K562 (cell line): ENCODE results near the gene GRIN2A. TPM values are rescaled to one million over a fixed set of nuclear protein-coding genes. Genes with fewer than 3 reads are reported as not detected.

Experiments
- ATAC-seq: fragments of 200-7000 bp; cut with Tn5 transposase; 3 replicates; pipeline ENCODE4 v1.9.1; 2020; ENCODE audit warnings: moderate library complexity
- BruUV-seq: library from RNA; stranded (reverse); fragments of 400-500 nt; replicated peaks from 2 replicates; lab custom pipeline; 2021; lab: Mats Ljungman, UMichigan
- CTCF ChIA-PET: fragments of 300-600 bp; formaldehyde crosslinking; extraction: SDS; loops from one replicate; lab custom pipeline; 2021; ENCODE audit warnings: low intra/inter-chr PET ratio; lab: Yijun Ruan, JAX
- POLR2A ChIA-PET: fragments of 300-600, 350-650 bp; sonication (Branson Sonifier 250); formaldehyde crosslinking; extraction: SDS; loops from one replicate; lab custom pipeline; 2021; ENCODE audit warnings: antibody characterized with exemption, inconsistent platforms; lab: Yijun Ruan, JAX
- DNase-seq, 4 experiments: peaks; one replicate each; pipeline versions ENCODE4 v3.0.0 to v3.0.0-alpha.2; 2011 to 2018; ENCODE audit warnings: low spot score in 3 of 4, mixed read lengths in 3 of 4; ENCODE audit errors: extremely low read depth in 1 of 4
- FAIRE-seq: peaks from 2 replicates; lab custom pipeline; 2011; peaks lifted over from hg19 to GRCh38; lab: Jason Lieb, UNC
- H2AFZ ChIP-seq: 2 replicates; pipeline ENCODE4 v1.6.0; 2011; ENCODE audit warnings: low read depth, low read length, control low read depth, inconsistent platforms
- H3K27ac ChIP-seq: fragments of 200-600 bp; 3 replicates; pipeline ENCODE4 v1.8.0; 2011; ENCODE audit warnings: low read depth, mild to moderate bottlenecking, control low read depth, inconsistent platforms, low read length, moderate library complexity, mixed read lengths; ENCODE audit errors: extremely low read depth
- H3K27me3 ChIP-seq, 2 experiments: fragments of 300-600 bp in 1 of 2; 2 replicates in 1 of 2; 3 replicates in 1 of 2; pipeline versions ENCODE4 v1.6.0 to v1.8.0; 2011; ENCODE audit warnings: inconsistent platforms in 2 of 2, low read length in 2 of 2, mild to moderate bottlenecking in 1 of 2, mixed read lengths in 1 of 2, moderate library complexity in 1 of 2; ENCODE audit not compliant: control insufficient read depth in 2 of 2, insufficient read depth in 2 of 2
- H3K36me3 ChIP-seq: fragments of 300-600 bp; 3 replicates; pipeline ENCODE4 v1.8.0; 2011; ENCODE audit warnings: mild to moderate bottlenecking, low read length, inconsistent platforms; ENCODE audit not compliant: control insufficient read depth, insufficient read depth
- H3K4me1 ChIP-seq, 2 experiments: fragments of 200-600 bp in 1 of 2; replicated peaks in 1 of 2; 2 replicates in 1 of 2; 3 replicates in 1 of 2; pipeline versions ENCODE4 v1.5.1 to v1.8.0; 2011; ENCODE audit warnings: inconsistent platforms in 2 of 2, low read length in 2 of 2, mild to moderate bottlenecking in 1 of 2, mixed read lengths in 1 of 2, moderate library complexity in 1 of 2; ENCODE audit not compliant: control insufficient read depth in 2 of 2, insufficient read depth in 2 of 2
- H3K4me2 ChIP-seq: 2 replicates; pipeline ENCODE4 v1.6.1; 2011; ENCODE audit warnings: low read length, control low read depth, inconsistent platforms, mixed read lengths; ENCODE audit not compliant: insufficient read depth
- H3K4me3 ChIP-seq: fragments of 200-600 bp; sonication (generic), shearing (Covaris generic); 2 replicates; pipeline ENCODE4 v1.5.1; 2016; ENCODE audit warnings: control low read depth, inconsistent platforms
- H3K79me2 ChIP-seq: fragments of 200-600 bp; 3 replicates; pipeline ENCODE4 v1.8.0; 2011; ENCODE audit warnings: low read length, inconsistent platforms; ENCODE audit not compliant: control insufficient read depth, insufficient read depth
- H3K9ac ChIP-seq, 2 experiments: 2 replicates each; pipeline versions ENCODE4 v1.6.0 to v1.6.1; 2011; ENCODE audit warnings: low read depth in 2 of 2, low read length in 2 of 2, control low read depth in 1 of 2, inconsistent platforms in 1 of 2, mild to moderate bottlenecking in 1 of 2, mixed read lengths in 1 of 2; ENCODE audit not compliant: insufficient read depth in 1 of 2
- H3K9me1 ChIP-seq: one replicate; pipeline ENCODE4 v1.6.0; 2011; ENCODE audit warnings: inconsistent platforms, mild to moderate bottlenecking, low read length, moderate library complexity; ENCODE audit not compliant: control insufficient read depth, insufficient read depth
- H3K9me3 ChIP-seq: replicated peaks from 2 replicates; pipeline ENCODE4 v1.5.1; 2011; ENCODE audit warnings: low read depth, low read length, inconsistent platforms; ENCODE audit not compliant: control insufficient read depth, insufficient read depth
- H4K20me1 ChIP-seq: replicated peaks from 2 replicates; pipeline ENCODE4 v1.6.1; 2011; ENCODE audit warnings: low read length, inconsistent platforms, mixed read lengths; ENCODE audit not compliant: control insufficient read depth, insufficient read depth
- ATF6 ChIP-seq: sonication (generic); formaldehyde crosslinking; IDR thresholded peaks from 2 replicates; pipeline ENCODE4 v1.4.0; 2020; ENCODE audit warnings: mild to moderate bottlenecking, missing genetic modification reagents
- CAMTA2 ChIP-seq: fragments of 250-450 bp; sonication (Bioruptor Pico); conservative IDR thresholded peaks from 2 replicates; pipeline ENCODE4 v1.5.1; 2022
- CHD4 ChIP-seq: fragments of 200-600 bp; sonication (generic); IDR thresholded peaks from 3 replicates; pipeline ENCODE4 v1.6.1; 2012; ENCODE audit warnings: low read depth, mild to moderate bottlenecking, mixed read lengths, low read length, inconsistent platforms; ENCODE audit not compliant: insufficient read depth, insufficient replicate concordance, poor library complexity, severe bottlenecking
- GABPB1 ChIP-seq: sonication (generic); formaldehyde crosslinking; IDR thresholded peaks from 2 replicates; pipeline ENCODE4 v1.8.0; 2022; ENCODE audit warnings: mild to moderate bottlenecking, missing genetic modification reagents
- HES1 ChIP-seq: fragments of 450-650 bp; IDR thresholded peaks from 2 replicates; pipeline ENCODE4 v1.6.1; 2016; ENCODE audit warnings: low read depth, mild to moderate bottlenecking, moderate library complexity
- HNRNPL ChIP-seq: fragments of 200-400 bp; formaldehyde crosslinking; IDR thresholded peaks from 2 replicates; pipeline ENCODE4 v1.6.1; 2017; ENCODE audit warnings: low read depth, mild to moderate bottlenecking, low read length
- MNT ChIP-seq, 2 experiments: fragments of 450-650 bp; conservative IDR thresholded peaks; 2 replicates each; pipeline ENCODE4 v1.6.1; 2017; ENCODE audit warnings: mild to moderate bottlenecking in 2 of 2, moderate library complexity in 2 of 2
- MTA2 ChIP-seq: fragments of 450-650 bp; IDR thresholded peaks from 2 replicates; pipeline ENCODE4 v1.6.1; 2016; ENCODE audit warnings: low read depth
- NBN ChIP-seq: fragments of 450-650 bp; IDR thresholded peaks from 2 replicates; pipeline ENCODE4 v1.6.1; 2016; ENCODE audit warnings: low read depth, mild to moderate bottlenecking
- TRIM25 ChIP-seq: fragments of 450-650 bp; IDR thresholded peaks from 2 replicates; pipeline ENCODE4 v1.7.0; 2016; ENCODE audit warnings: borderline replicate concordance
- ZBTB33 ChIP-seq: sonication (generic); formaldehyde crosslinking; IDR thresholded peaks from 2 replicates; pipeline ENCODE4 v1.8.1; 2023; ENCODE audit warnings: mild to moderate bottlenecking, missing genetic modification reagents
- WGBS: fragments of 100-300 bp; shearing (Covaris generic); methylation state at CpG from one replicate; pipeline ENCODE4 v1.1.6; 2016; ENCODE audit warnings: low coverage, mixed read lengths; ENCODE audit not compliant: insufficient coverage; ENCODE audit errors: missing lambda C conversion rate; 5-methylcytosine and 5-hydroxymethylcytosine counted together
- in situ Hi-C: fragments of 300-500 bp; cut with MboI; formaldehyde crosslinking; loops from 4 replicates; pipeline ENCODE4 v1.15.0; 2018; ENCODE audit warnings: inconsistent platforms, mixed read lengths
- intact Hi-C: fragments of 100-400 bp; cut with micrococcal nuclease; formaldehyde crosslinking; loops from 2 replicates; pipeline ENCODE4 v1.14.2; 2022
- polyA plus RNA-seq, 8 experiments: library from polyadenylated mRNA; depleted of rRNA in 4 of 8; stranded (reverse) in 5 of 8; unstranded in 3 of 8; fragments of >200 nt; fragmentation: Nextera tagmentation in 2 of 8; fragmentation: Illumina TruSeq in 1 of 8; extraction: Ambion mirVana in 2 of 8; extraction: Trizol in 1 of 8; gene quantifications; 2 replicates each; pipeline versions ENCODE4 v1.2.1 to v1.2.3, GENCODE V29; 2011 to 2014; ENCODE audit warnings: inconsistent platforms in 1 of 8, missing spikeins in 1 of 8
- total RNA-seq, 7 experiments: library from RNA; depleted of rRNA in 6 of 7; stranded (reverse); fragments of >200 nt in 6 of 7; fragmentation: Illumina TruSeq in 2 of 7; extraction: Trizol in 2 of 7; gene quantifications; 2 replicates each; pipeline versions ENCODE4 v1.2.1 to v1.2.3, GENCODE V29; 2011 to 2021; ENCODE audit warnings: low replicate concordance in 1 of 7

The GRIN2A gene
- total and polyA plus RNA-seq, 9 of the 15 experiments (the other 6 are each of a cell fraction or from before 2014, with no cell fraction given): not detected

GRCh38 chr16:9849697-9850245 lies 332.5 kb downstream of the GRIN2A start:
- Histone ChIP-seq H2AFZ (no peak overlapping the region), H3K79me2 (no peaks in the 10 kb centered on the region), H3K4me1 (no peaks in the 10 kb centered on the region), H3K27me3 (peaks cover 0 to 6% of the 10 kb centered on the region in 2 experiments; a peak in 2 of 5 replicates), H3K4me3 (no peak overlapping the region), H3K9me1 (no peaks in the 10 kb centered on the region), H3K36me3 (no peaks in the 10 kb centered on the region), H3K4me2 (no peak overlapping the region), H3K9ac (no peak overlapping the region), H3K27ac (no peak overlapping the region), H3K9me3 (no peaks in the 10 kb centered on the region), H4K20me1 (no peaks in the 10 kb centered on the region)
- ChIA-PET CTCF (no interaction called here), POLR2A (no interaction called here)
- 2% methylated on average over 20 of the region's 20 CpGs for WGBS
- TF ChIP-seq TRIM25: no peak
- TF ChIP-seq GABPB1: no peak
- TF ChIP-seq ZBTB33 (CRISPR knock-in tag): no peak
- TF ChIP-seq HES1: no peak
- no peak for TF ChIP-seq CAMTA2 (CRISPR knock-in tag)
- TF ChIP-seq MNT (conservative IDR thresholded peaks at IDR 0.05): no peak
- TF ChIP-seq HNRNPL: no peak
- TF ChIP-seq CHD4: no peak
- no peak for TF ChIP-seq ATF6
- TF ChIP-seq MTA2: no peak
- no peak for TF ChIP-seq NBN
- no peak for FAIRE-seq
- ATAC-seq: no peak
- intact Hi-C loops: no loop called here
- no TSS peak for BruUV-seq
- DNase-seq: no peak
- in situ Hi-C loops: no loop called here
